Mesothelial cell of epicardium (in vitro differentiated cells): ENCODE data around the gene KCNJ5. TPM values are rescaled to one million over a fixed set of nuclear protein-coding genes. Genes with fewer than 3 reads are reported as not detected.

ENCODE experiments used
- DNase-seq, 2 experiments: peaks; one replicate each; pipeline ENCODE4 v3.0.0; 2021; ENCODE audit warnings: low spot score in 2 of 2; ENCODE audit not compliant: unreplicated experiment in 2 of 2
- H3K27ac Mint-ChIP-seq: 2 replicates; pipeline ENCODE4 v1.8.0; 2021; ENCODE audit warnings: mixed read lengths
- H3K27me3 Mint-ChIP-seq: 2 replicates; pipeline ENCODE4 v1.8.0; 2021; ENCODE audit warnings: low read depth, mixed read lengths
- H3K36me3 Mint-ChIP-seq: 2 replicates; pipeline ENCODE4 v1.8.0; 2021; ENCODE audit warnings: mixed read lengths
- H3K4me1 Mint-ChIP-seq: 2 replicates; pipeline ENCODE4 v1.8.0; 2021; ENCODE audit warnings: mixed read lengths
- H3K4me3 Mint-ChIP-seq: 2 replicates; pipeline ENCODE4 v1.8.0; 2021; ENCODE audit warnings: mild to moderate bottlenecking, moderate library complexity, mixed read lengths
- H3K9me3 Mint-ChIP-seq: 2 replicates; pipeline ENCODE4 v1.8.0; 2021; ENCODE audit warnings: mixed read lengths
- total RNA-seq: library from RNA; stranded (reverse); gene quantifications from 3 replicates; pipeline ENCODE4 v1.2.1, GENCODE V29; 2021
- TF ChIP-seq, protein P1 (sequence below): fragments of 200-600 bp; sonication (generic); IDR thresholded peaks from one replicate; pipeline ENCODE4 v1.5.0; 2021; ENCODE audit warnings: antibody characterized with exemption; ENCODE audit not compliant: unreplicated experiment

KCNJ5 gene
- total RNA-seq, 1 donor from 2014 or later = 0.09 TPM

DNA sequence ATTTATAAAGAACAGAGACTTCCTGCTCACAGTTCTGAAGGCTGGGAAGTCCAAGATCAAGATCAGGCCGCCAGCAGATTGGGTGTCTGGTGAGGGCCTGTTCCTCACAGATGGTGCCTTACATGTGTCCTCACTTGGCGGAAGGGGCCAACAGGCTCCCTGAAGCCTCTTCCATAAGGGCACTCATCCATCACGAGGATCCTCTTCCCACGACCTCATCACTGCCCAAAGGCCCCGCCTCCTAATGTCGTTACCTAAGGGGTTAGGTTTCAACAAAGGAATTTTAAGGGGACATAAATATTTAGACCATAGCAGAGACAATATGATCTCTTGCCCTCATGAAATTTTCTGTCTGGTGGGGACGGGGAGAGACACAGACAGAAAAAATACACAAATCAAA lies 32.9 kb downstream of the KCNJ5 start:
- no peak for DNase-seq
- Mint-ChIP-seq H3K27me3 (peaks cover 2% of the 10 kb centered on the region), H3K4me1 (peaks cover 15% of the 10 kb centered on the region), H3K27ac (no peak overlapping the region), H3K9me3 (no peaks in the 10 kb centered on the region), H3K4me3 (no peak overlapping the region), H3K36me3 (no peaks in the 10 kb centered on the region)
- TF ChIP-seq, protein P1, sequence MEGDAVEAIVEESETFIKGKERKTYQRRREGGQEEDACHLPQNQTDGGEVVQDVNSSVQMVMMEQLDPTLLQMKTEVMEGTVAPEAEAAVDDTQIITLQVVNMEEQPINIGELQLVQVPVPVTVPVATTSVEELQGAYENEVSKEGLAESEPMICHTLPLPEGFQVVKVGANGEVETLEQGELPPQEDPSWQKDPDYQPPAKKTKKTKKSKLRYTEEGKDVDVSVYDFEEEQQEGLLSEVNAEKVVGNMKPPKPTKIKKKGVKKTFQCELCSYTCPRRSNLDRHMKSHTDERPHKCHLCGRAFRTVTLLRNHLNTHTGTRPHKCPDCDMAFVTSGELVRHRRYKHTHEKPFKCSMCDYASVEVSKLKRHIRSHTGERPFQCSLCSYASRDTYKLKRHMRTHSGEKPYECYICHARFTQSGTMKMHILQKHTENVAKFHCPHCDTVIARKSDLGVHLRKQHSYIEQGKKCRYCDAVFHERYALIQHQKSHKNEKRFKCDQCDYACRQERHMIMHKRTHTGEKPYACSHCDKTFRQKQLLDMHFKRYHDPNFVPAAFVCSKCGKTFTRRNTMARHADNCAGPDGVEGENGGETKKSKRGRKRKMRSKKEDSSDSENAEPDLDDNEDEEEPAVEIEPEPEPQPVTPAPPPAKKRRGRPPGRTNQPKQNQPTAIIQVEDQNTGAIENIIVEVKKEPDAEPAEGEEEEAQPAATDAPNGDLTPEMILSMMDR = no peak

DNA sequence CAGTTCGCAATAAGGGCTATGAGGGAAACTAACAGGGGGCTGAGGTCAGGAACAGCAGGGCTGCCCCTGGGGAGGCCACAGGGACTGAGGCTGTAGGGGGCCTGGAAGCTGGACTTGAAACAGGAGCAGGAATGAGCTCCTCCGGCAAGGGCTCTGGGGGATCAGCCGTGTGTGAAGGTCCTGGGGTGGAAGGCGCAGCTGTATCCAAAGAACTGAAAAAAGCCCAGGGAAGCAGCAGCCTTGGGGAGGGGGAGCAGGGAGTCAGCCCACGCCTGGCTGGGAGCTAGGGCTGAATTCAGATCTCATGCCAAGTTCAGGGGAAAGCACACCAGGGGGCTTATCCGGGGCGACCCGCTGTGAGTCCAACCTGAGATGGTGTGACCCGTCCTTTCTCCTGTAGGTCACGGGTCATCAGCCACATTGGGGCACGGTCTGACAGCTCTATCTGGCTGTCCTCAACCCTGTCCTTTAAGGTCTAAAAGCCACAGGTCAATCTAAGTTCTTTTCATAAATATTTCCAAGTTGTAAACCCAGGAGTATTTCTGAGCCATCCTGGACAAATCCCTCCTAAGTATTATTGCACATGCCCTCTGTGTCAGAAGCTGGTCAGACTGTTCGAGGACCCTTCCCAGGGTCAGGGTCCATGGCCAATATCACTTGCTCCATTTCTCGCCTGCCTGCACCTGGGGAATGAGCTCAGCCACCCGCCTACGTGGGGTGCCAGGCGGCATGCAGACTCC lies 33.5 kb downstream of the KCNJ5 start:
- Mint-ChIP-seq H3K4me1 (peaks cover 19% of the 10 kb centered on the region), H3K4me3 (no peak overlapping the region)
- TF ChIP-seq, protein P1 = no peak

GRCh38 chr11:128925250-128925600 lies 34.1 kb downstream of the KCNJ5 start:
- peaks cover 2% of the 10 kb centered on the region for H3K27me3 Mint-ChIP-seq
- TF ChIP-seq, protein P1 = no peak
- no peak overlapping the region for H3K27ac Mint-ChIP-seq
- no peaks in the 10 kb centered on the region for H3K9me3 Mint-ChIP-seq
- no peaks in the 10 kb centered on the region for H3K36me3 Mint-ChIP-seq
- no peak for DNase-seq
- peaks cover 24% of the 10 kb centered on the region for H3K4me1 Mint-ChIP-seq
- H3K4me3 Mint-ChIP-seq = no peak overlapping the region

More for the DNA sequence above, 33.5 kb downstream of the KCNJ5 start:
- peaks cover 2% of the 10 kb centered on the region for H3K27me3 Mint-ChIP-seq
- no peaks in the 10 kb centered on the region for H3K36me3 Mint-ChIP-seq
- DNase-seq = no peak
- H3K27ac Mint-ChIP-seq = no peak overlapping the region
- no peaks in the 10 kb centered on the region for H3K9me3 Mint-ChIP-seq

GRCh38 chr11:128926000-128926399 lies 34.8 kb downstream of the KCNJ5 start:
- H3K27ac Mint-ChIP-seq = no peak overlapping the region
- peaks cover 2% of the 10 kb centered on the region for H3K27me3 Mint-ChIP-seq

GRCh38 chr11:128926437-128927107 lies 35.4 kb downstream of the KCNJ5 start:
- H3K4me3 Mint-ChIP-seq = no peak overlapping the region

More at GRCh38 chr11:128926000-128926399, 34.8 kb downstream of the KCNJ5 start:
- TF ChIP-seq, protein P1 = no peak
- H3K4me3 Mint-ChIP-seq = no peak overlapping the region
- H3K36me3 Mint-ChIP-seq = no peaks in the 10 kb centered on the region
- peaks cover 24% of the 10 kb centered on the region for H3K4me1 Mint-ChIP-seq
- no peak for DNase-seq
- H3K9me3 Mint-ChIP-seq = no peaks in the 10 kb centered on the region

More at GRCh38 chr11:128926437-128927107, 35.4 kb downstream of the KCNJ5 start:
- no peak for DNase-seq
- H3K27ac Mint-ChIP-seq = no peak overlapping the region
- H3K9me3 Mint-ChIP-seq = no peaks in the 10 kb centered on the region
- TF ChIP-seq, protein P1 = no peak
- H3K36me3 Mint-ChIP-seq = no peaks in the 10 kb centered on the region
- peaks cover 25% of the 10 kb centered on the region for H3K4me1 Mint-ChIP-seq
- H3K27me3 Mint-ChIP-seq = peaks cover 2% of the 10 kb centered on the region
